Tibial nerve (tissue), 4 donors: Measurements from ENCODE around the gene MYO7A. TPM values are rescaled to one million over a fixed set of nuclear protein-coding genes. Genes with fewer than 3 reads are reported as not detected.
A peak's percentile ranks its signal among the peaks of the same experiment; 100 is the strongest.

Source experiments
- DNase-seq, 2 donors: peaks; one replicate each; pipeline ENCODE4 v3.0.0-alpha.2; 2019; ENCODE audit warnings: low spot score in 2 of 2
- H3K27ac ChIP-seq, 4 donors: fragments of 200-600 bp; sonication (generic) in 3 of 4; one replicate each; pipeline ENCODE4 v1.5.1; 2017 to 2019; ENCODE audit warnings: mild to moderate bottlenecking in 1 of 4
- H3K27me3 ChIP-seq, 2 donors: fragments of 200-600 bp; sonication (generic) in 1 of 2; one replicate each; pipeline versions ENCODE4 v1.5.1 to v1.6.0; 2017 to 2019
- H3K36me3 ChIP-seq, 3 donors: fragments of 200-600 bp; sonication (generic); one replicate each; pipeline ENCODE4 v1.5.1; 2018 to 2019
- H3K4me1 ChIP-seq, 4 donors: fragments of 200-600 bp; sonication (generic) in 3 of 4; one replicate each; pipeline ENCODE4 v1.5.1; 2017 to 2019
- H3K4me3 ChIP-seq, 4 donors: fragments of 200-600 bp; sonication (generic) in 3 of 4; one replicate each; pipeline ENCODE4 v1.5.1; 2017 to 2019; ENCODE audit warnings: mild to moderate bottlenecking in 1 of 4, moderate library complexity in 1 of 4
- H3K9me3 ChIP-seq, 4 donors: fragments of 200-600 bp; sonication (generic) in 3 of 4; one replicate each; pipeline ENCODE4 v1.5.1; 2017 to 2019
- EP300 ChIP-seq, 2 donors: sonication (generic); formaldehyde crosslinking; IDR thresholded peaks; one replicate each; pipeline ENCODE4 v1.6.1; 2017; ENCODE audit warnings: antibody characterized with exemption in 2 of 2, mild to moderate bottlenecking in 1 of 2
- POLR2A ChIP-seq, 2 donors: fragments of 450-650 bp; IDR thresholded peaks; one replicate each; pipeline ENCODE4 v1.6.1; 2017; ENCODE audit warnings: antibody characterized with exemption in 2 of 2, mild to moderate bottlenecking in 2 of 2, moderate library complexity in 2 of 2
- WGBS, 2 donors: methylation state at CpG; one replicate each; pipeline ENCODE4 v1.1.5; 2018; 5-methylcytosine and 5-hydroxymethylcytosine counted together
- total RNA-seq, 4 donors: library from RNA; depleted of rRNA; stranded (reverse); fragments of >200 nt; gene quantifications; one replicate each; pipeline ENCODE4 v1.1.0, GENCODE V29; 2016
- TF ChIP-seq, protein P1 (sequence below), 5 experiments: fragments of 200-600 bp in 3 of 5; fragments of 450-650 bp in 2 of 5; sonication (generic) in 3 of 5; IDR thresholded peaks; one replicate each; pipeline ENCODE4 v1.5.1; 2016 to 2019; ENCODE audit warnings: antibody characterized with exemption in 5 of 5, mild to moderate bottlenecking in 3 of 5, moderate library complexity in 2 of 5

The MYO7A gene
- total RNA-seq, 4 donors from 2014 or later, result 12.6 to 45.0 (median 24.4) TPM

DNA sequence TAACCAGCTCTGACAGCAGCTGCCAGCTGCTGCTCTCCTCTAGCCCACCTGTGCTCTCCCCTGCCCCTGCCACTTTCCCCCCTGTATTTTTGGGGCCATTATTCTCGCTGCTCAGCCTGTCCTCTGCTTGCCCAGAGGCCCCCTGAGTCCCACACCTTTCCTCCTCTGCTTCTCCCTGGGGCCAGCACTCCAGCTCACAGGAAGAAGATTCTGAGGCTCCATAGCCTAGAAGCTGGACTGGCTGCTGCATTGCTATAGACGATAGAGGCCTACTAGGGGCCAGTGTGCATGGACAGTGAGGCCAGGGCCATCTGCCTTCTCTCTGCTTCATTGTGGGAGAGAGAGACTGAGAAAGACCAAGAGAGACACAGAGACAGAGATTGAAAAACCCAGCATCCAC, 24.7 kb upstream of the MYO7A start:
- TF ChIP-seq EP300 (IDR thresholded peaks at IDR 0.05), result no peak
- TF ChIP-seq POLR2A (IDR thresholded peaks at IDR 0.05), result no peak
- TF ChIP-seq, protein P1, sequence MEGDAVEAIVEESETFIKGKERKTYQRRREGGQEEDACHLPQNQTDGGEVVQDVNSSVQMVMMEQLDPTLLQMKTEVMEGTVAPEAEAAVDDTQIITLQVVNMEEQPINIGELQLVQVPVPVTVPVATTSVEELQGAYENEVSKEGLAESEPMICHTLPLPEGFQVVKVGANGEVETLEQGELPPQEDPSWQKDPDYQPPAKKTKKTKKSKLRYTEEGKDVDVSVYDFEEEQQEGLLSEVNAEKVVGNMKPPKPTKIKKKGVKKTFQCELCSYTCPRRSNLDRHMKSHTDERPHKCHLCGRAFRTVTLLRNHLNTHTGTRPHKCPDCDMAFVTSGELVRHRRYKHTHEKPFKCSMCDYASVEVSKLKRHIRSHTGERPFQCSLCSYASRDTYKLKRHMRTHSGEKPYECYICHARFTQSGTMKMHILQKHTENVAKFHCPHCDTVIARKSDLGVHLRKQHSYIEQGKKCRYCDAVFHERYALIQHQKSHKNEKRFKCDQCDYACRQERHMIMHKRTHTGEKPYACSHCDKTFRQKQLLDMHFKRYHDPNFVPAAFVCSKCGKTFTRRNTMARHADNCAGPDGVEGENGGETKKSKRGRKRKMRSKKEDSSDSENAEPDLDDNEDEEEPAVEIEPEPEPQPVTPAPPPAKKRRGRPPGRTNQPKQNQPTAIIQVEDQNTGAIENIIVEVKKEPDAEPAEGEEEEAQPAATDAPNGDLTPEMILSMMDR (IDR thresholded peaks at IDR 0.05), result no peak
- Histone ChIP-seq H3K27me3 (no peaks in the 10 kb centered on the region), H3K4me1 (peaks cover 0 to 27% (median 15%) of the 10 kb centered on the region in 4 donors), H3K36me3 (peaks cover 0 to 26% (median 0%) of the 10 kb centered on the region in 3 donors), H3K27ac (no peak overlapping the region), H3K4me3 (no peak overlapping the region), H3K9me3 (no peaks in the 10 kb centered on the region)
- no peak for DNase-seq
- WGBS, 2 donors, result 58 to 73% methylated on average over 2 of the region's 2 CpGs

DNA sequence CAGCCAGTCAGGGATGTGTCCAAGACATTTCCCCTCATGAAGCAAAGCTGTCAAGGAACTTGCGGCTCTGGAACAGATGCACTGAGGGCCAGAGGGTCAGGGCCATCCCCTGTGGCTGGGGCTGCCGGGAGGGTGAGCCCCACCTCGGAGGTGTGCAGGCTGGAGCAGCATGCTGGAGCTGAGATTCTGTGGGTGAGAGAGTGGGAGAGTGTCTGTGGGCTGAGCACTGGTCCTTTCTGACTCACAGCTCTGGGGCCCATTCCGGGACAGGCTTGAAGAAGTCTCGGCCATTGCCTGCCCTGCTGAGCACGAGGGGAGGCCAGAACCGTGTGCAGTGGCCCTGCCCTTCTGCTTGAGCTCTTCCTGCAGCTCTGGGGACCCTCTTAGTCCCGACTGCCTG, 23.3 kb upstream of the MYO7A start:
- Histone ChIP-seq H3K9me3 (no peaks in the 10 kb centered on the region), H3K27ac (no peak overlapping the region), H3K4me1 (peaks cover 0 to 39% (median 19%) of the 10 kb centered on the region in 4 donors), H3K4me3 (no peak overlapping the region), H3K27me3 (no peaks in the 10 kb centered on the region), H3K36me3 (peaks cover 0 to 26% (median 0%) of the 10 kb centered on the region in 3 donors)
- DNase-seq, result no peak
- TF ChIP-seq POLR2A (IDR thresholded peaks at IDR 0.05), result no peak
- TF ChIP-seq EP300 (IDR thresholded peaks at IDR 0.05), result no peak
- TF ChIP-seq, protein P1 (IDR thresholded peaks at IDR 0.05), result no peak
- 76 to 77% methylated on average over 6 to 8 of the region's 8 CpGs for WGBS, 2 donors

DNA sequence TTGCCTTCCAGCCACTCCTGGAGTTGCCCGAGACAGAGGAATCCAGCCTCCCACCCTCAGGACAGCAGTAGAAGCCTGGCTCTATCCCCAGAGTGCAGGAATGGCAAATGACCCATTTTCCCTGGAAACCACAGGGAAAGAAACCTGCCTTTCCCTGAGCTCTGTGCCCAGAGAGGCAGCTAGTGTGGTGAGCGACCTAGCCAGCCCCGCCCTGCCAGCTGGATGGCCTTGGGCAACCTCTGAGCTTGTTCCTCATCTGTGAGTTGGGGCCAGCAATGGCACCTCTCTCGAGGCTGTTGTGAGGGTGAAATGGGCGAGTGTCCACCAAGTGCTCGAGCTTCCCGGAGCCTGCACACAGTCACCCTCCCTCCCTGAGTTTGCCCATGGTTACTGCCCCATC, 21.7 kb upstream of the MYO7A start:
- Histone ChIP-seq H3K27ac (peak overlapping the region in 1 of 4 donors; percentile 26), H3K36me3 (peaks cover 0 to 26% (median 0%) of the 10 kb centered on the region in 3 donors), H3K9me3 (no peaks in the 10 kb centered on the region), H3K27me3 (no peaks in the 10 kb centered on the region), H3K4me3 (no peak overlapping the region), H3K4me1 (peaks cover 0 to 55% (median 28%) of the 10 kb centered on the region in 4 donors)
- 59 to 76% methylated on average over 5 to 7 of the region's 7 CpGs for WGBS, 2 donors
- no peak for DNase-seq
- TF ChIP-seq POLR2A (IDR thresholded peaks at IDR 0.05), result no peak
- TF ChIP-seq, protein P1 (IDR thresholded peaks at IDR 0.05), result no peak
- TF ChIP-seq EP300 (IDR thresholded peaks at IDR 0.05), result no peak

DNA sequence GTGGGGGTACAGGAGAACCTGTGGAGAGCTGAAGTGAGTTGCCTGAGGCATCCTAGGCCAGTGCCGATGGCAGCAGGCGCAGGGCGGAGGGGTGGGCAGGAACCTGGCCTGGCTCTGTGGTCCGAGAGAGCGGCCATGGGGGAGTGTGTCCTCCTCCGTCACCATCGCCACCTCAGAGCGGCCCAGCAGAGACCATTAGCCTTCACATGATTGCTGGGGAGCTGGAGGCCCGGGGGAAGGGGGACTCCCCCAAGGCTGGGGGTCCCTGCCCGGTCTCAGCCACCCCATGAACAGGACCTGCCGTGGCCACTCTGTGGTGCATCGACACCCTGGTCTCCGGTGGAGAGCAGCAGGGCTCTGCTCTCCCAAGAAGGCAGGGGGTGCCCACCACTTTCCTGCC, 21.3 kb upstream of the MYO7A start:
- TF ChIP-seq POLR2A (IDR thresholded peaks at IDR 0.05) (no peak), EP300 (IDR thresholded peaks at IDR 0.05) (no peak)
- TF ChIP-seq, protein P1 (IDR thresholded peaks at IDR 0.05), result no peak
- no peak for DNase-seq
- no peak overlapping the region for H3K4me3 ChIP-seq
- peaks cover 0 to 55% (median 28%) of the 10 kb centered on the region in 4 donors for H3K4me1 ChIP-seq
- no peaks in the 10 kb centered on the region for H3K9me3 ChIP-seq
- 95 to 96% methylated on average over 10 of the region's 13 CpGs for WGBS, 2 donors
- peaks cover 0 to 24% (median 0%) of the 10 kb centered on the region in 3 donors for H3K36me3 ChIP-seq
- H3K27ac ChIP-seq, result peak overlapping the region in 2 of 4 donors; percentile 59 to 68
- H3K27me3 ChIP-seq, result no peaks in the 10 kb centered on the region

DNA sequence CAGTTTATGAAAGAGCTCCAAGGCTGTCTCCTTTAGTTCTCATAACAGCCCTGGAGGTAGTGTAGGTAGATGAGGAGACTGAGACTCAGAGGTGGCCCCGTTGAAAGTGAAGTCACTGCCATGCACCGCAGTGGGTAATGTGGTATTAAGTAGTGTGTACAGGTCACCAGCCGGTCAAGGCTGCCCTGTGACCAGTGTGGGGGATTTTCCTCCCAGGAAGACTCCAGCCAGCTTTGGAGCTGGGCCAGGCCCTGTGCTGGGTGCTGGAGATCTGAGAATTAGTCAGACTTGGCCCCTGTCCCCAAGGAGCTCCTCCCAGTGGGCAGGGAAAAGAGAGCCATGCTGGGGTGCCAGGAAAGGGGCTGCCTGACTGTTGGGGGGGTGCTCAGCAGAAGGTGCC, 20.1 kb upstream of the MYO7A start:
- no peaks in the 10 kb centered on the region for H3K9me3 ChIP-seq
- TF ChIP-seq EP300 (IDR thresholded peaks at IDR 0.05) (peak in 1 of 2 donors; percentile 13), POLR2A (IDR thresholded peaks at IDR 0.05) (no peak)
- TF ChIP-seq, protein P1 (IDR thresholded peaks at IDR 0.05), result no peak
- peak overlapping the region in 3 of 4 donors; percentile 47 to 79 (median 59) for H3K27ac ChIP-seq
- peaks cover 0 to 12% (median 0%) of the 10 kb centered on the region in 3 donors for H3K36me3 ChIP-seq
- DNase-seq, result no peak
- no peaks in the 10 kb centered on the region for H3K27me3 ChIP-seq
- WGBS, 2 donors, result 38% methylated on average over 3 of the region's 3 CpGs
- H3K4me1 ChIP-seq, result peaks cover 0 to 56% (median 28%) of the 10 kb centered on the region in 4 donors
- H3K4me3 ChIP-seq, result no peak overlapping the region
